GM12878 (cell line): ENCODE results near the gene PRKN. TPM values are rescaled to one million over a fixed set of nuclear protein-coding genes. Genes with fewer than 3 reads are reported as not detected.

Experiments used
- ATAC-seq: fragments of 200-7000 bp; cut with Tn5 transposase; 3 replicates; pipeline ENCODE4 v1.9.1; 2020; ENCODE audit warnings: mild to moderate bottlenecking, moderate library complexity
- BruUV-seq: library from RNA; stranded (reverse); fragments of 400-500 nt; replicated peaks from 2 replicates; lab custom pipeline; 2021; lab: Mats Ljungman, UMichigan
- CTCF ChIA-PET: fragments of 300-600 bp; sonication (Branson Sonifier 250); formaldehyde crosslinking; extraction: SDS; loops from one replicate; lab custom pipeline; 2021; ENCODE audit warnings: inconsistent platforms; lab: Yijun Ruan, JAX
- POLR2A ChIA-PET: fragments of 350-600 bp; formaldehyde crosslinking; extraction: SDS; loops from one replicate; lab custom pipeline; 2021; ENCODE audit warnings: inconsistent platforms; lab: Charles Lee
- RAD21 ChIA-PET: fragments of 300-600 bp; sonication (Branson Sonifier 250); formaldehyde crosslinking; loops from one replicate; lab custom pipeline; 2023; ENCODE audit warnings: antibody characterized with exemption; ENCODE audit not compliant: unreplicated experiment; lab: Charles Lee
- SMC1A ChIA-PET: fragments of 300-600 bp; sonication (Branson Sonifier 250); formaldehyde crosslinking; loops from one replicate; lab custom pipeline; 2023; ENCODE audit not compliant: unreplicated experiment, uncharacterized antibody; lab: Charles Lee
- DNase-seq: peaks from one replicate; pipeline ENCODE4 v3.0.0-alpha.2; 2011; ENCODE audit warnings: low read depth, low spot score
- FAIRE-seq: peaks from 3 replicates; lab custom pipeline; 2011; peaks lifted over from hg19 to GRCh38; lab: Jason Lieb, UNC
- H2AFZ ChIP-seq: 2 replicates; pipeline ENCODE4 v1.6.0; 2011; ENCODE audit warnings: low read depth, low read length, control low read depth; ENCODE audit not compliant: control insufficient read depth
- H3K27ac ChIP-seq: 2 replicates; pipeline ENCODE4 v1.5.1; 2011; ENCODE audit warnings: control low read depth; ENCODE audit not compliant: control insufficient read depth, insufficient read depth
- H3K27me3 ChIP-seq, 2 experiments: replicated peaks in 1 of 2; 2 replicates each; pipeline versions ENCODE4 v1.6.0 to v1.6.1; 2011; ENCODE audit warnings: low read length in 1 of 2; ENCODE audit not compliant: control insufficient read depth in 2 of 2, insufficient read depth in 2 of 2
- H3K36me3 ChIP-seq, 2 experiments: 2 replicates each; pipeline ENCODE4 v1.5.1; 2011; ENCODE audit warnings: low read length in 1 of 2; ENCODE audit not compliant: control insufficient read depth in 2 of 2, insufficient read depth in 2 of 2
- H3K4me1 ChIP-seq: 2 replicates; pipeline ENCODE4 v1.6.1; 2011; ENCODE audit warnings: mild to moderate bottlenecking, low read length, moderate library complexity, mixed read lengths; ENCODE audit not compliant: control insufficient read depth, insufficient read depth
- H3K4me2 ChIP-seq: 2 replicates; pipeline ENCODE4 v1.6.0; 2011; ENCODE audit warnings: control low read depth; ENCODE audit not compliant: control insufficient read depth, insufficient read depth
- H3K4me3 ChIP-seq: fragments of 200-600 bp; sonication (generic); 2 replicates; pipeline ENCODE4 v1.5.1; 2016
- H3K79me2 ChIP-seq: 2 replicates; pipeline ENCODE4 v1.6.0; 2011; ENCODE audit warnings: low read length; ENCODE audit not compliant: control insufficient read depth, insufficient read depth
- H3K9ac ChIP-seq: 2 replicates; pipeline ENCODE4 v1.8.0; 2011; ENCODE audit warnings: low read length, control low read depth, mixed read lengths; ENCODE audit not compliant: control insufficient read depth, insufficient read depth
- H3K9me3 ChIP-seq: replicated peaks from 3 replicates; pipeline ENCODE4 v1.5.1; 2011; ENCODE audit warnings: mild to moderate bottlenecking, low read length; ENCODE audit not compliant: control insufficient read depth, insufficient read depth
- H4K20me1 ChIP-seq: 2 replicates; pipeline ENCODE4 v1.6.0; 2011; ENCODE audit not compliant: control insufficient read depth, insufficient read depth
- MEF2A ChIP-seq: IDR thresholded peaks from 2 replicates; pipeline ENCODE4 v1.6.1; 2011; ENCODE audit warnings: low read depth, mild to moderate bottlenecking, low read length, moderate library complexity; ENCODE audit not compliant: insufficient read depth
- MXI1 ChIP-seq: fragments of 150-350 bp; IDR thresholded peaks from 2 replicates; pipeline ENCODE4 v1.6.1; 2011; ENCODE audit warnings: low read depth, mild to moderate bottlenecking, inconsistent platforms, low read length, improper control_type of control experiment
- SRF ChIP-seq, 2 experiments: IDR thresholded peaks; 2 replicates each; pipeline ENCODE4 v1.6.1; 2011; ENCODE audit warnings: low read depth in 2 of 2, low read length in 2 of 2, mild to moderate bottlenecking in 1 of 2, moderate library complexity in 1 of 2
- TCF12 ChIP-seq: IDR thresholded peaks from 2 replicates; pipeline ENCODE4 v1.6.1; 2011; ENCODE audit warnings: low read depth, mild to moderate bottlenecking, low read length
- ZNF687 ChIP-seq: fragments of 450-650 bp; IDR thresholded peaks from 2 replicates; pipeline ENCODE4 v1.6.1; 2017; ENCODE audit warnings: mild to moderate bottlenecking, moderate library complexity
- WGBS: methylation state at CpG from one replicate; pipeline ENCODE4 v1.1.6; 2016; ENCODE audit warnings: low lambda C conversion rate; ENCODE audit not compliant: insufficient replicate concordance, insufficient coverage; ENCODE audit errors: missing lambda C conversion rate; 5-methylcytosine and 5-hydroxymethylcytosine counted together
- in situ Hi-C: fragments of 300-500 bp; cut with MboI; formaldehyde crosslinking; loops from 9 replicates; pipeline ENCODE4 v1.14.3; 2018; ENCODE audit warnings: mixed read lengths
- intact Hi-C: fragments of 100-400 bp; cut with micrococcal nuclease; formaldehyde crosslinking; loops from one replicate; pipeline ENCODE4 v1.14.2; 2022; ENCODE audit not compliant: unreplicated experiment
- polyA plus RNA-seq, 11 experiments: library from polyadenylated mRNA; depleted of rRNA in 4 of 11; unstranded in 6 of 11; stranded (reverse) in 5 of 11; fragments of >200 nt; fragmentation: Nextera tagmentation in 4 of 11; fragmentation: Illumina TruSeq in 1 of 11; extraction: Ambion mirVana in 4 of 11; extraction: Trizol in 1 of 11; gene quantifications; 1 replicate in 1 of 11; 2 replicates in 10 of 11; pipeline versions ENCODE4 v1.2.1 to v1.2.3, GENCODE V29; 2011 to 2016; ENCODE audit warnings: inconsistent platforms in 2 of 11, missing spikeins in 2 of 11, low read depth in 1 of 11
- total RNA-seq, 4 experiments: library from RNA; depleted of rRNA in 3 of 4; stranded (reverse); fragments of >200 nt in 3 of 4; fragmentation: Illumina TruSeq in 1 of 4; extraction: Trizol in 1 of 4; gene quantifications; 2 replicates each; pipeline versions ENCODE4 v1.2.1 to v1.2.3, GENCODE V29; 2013 to 2021

The PRKN gene
- total and polyA plus RNA-seq, 10 of the 15 experiments (the other 5 are each of a cell fraction or from before 2014, with no cell fraction given), result 0.06 to 0.09 TPM; not detected in 8

GRCh38 chr6:161455848-161456247, 1271.7 kb downstream of the PRKN start:
- POLR2A ChIA-PET, result interaction anchor here (0.7 kb wide), 1 partner anchor 108 kb away, joined by 9 read pairs; no protein-coding TSS in a partner anchor

More at GRCh38 chr6:161455848-161456247, 1271.7 kb downstream of the PRKN start:
- BruUV-seq, result no TSS peak
- no peak for FAIRE-seq
- Histone ChIP-seq H3K36me3 (no peaks in the 10 kb centered on the region), H3K4me3 (no peak overlapping the region), H2AFZ (no peak overlapping the region), H3K9me3 (no peaks in the 10 kb centered on the region), H3K27me3 (no peaks in the 10 kb centered on the region), H4K20me1 (no peaks in the 10 kb centered on the region), H3K79me2 (no peaks in the 10 kb centered on the region), H3K4me2 (no peak overlapping the region), H3K27ac (no peak overlapping the region), H3K4me1 (no peaks in the 10 kb centered on the region), H3K9ac (no peak overlapping the region)
- WGBS, result 9% methylated on average over 4 of the region's 5 CpGs
- in situ Hi-C loops (no loop called here), intact Hi-C loops (no loop called here)
- no peak for DNase-seq
- no peak for TF ChIP-seq MEF2A
- no peak for TF ChIP-seq TCF12
- no peak for TF ChIP-seq ZNF687
- no peak for TF ChIP-seq MXI1
- no peak for TF ChIP-seq SRF (IDR thresholded peaks at IDR 0.05; ENCODE audit: low read depth in 2 of 2, low read length in 2 of 2)
- CTCF ChIA-PET, result no interaction called here
- SMC1A ChIA-PET, result no interaction called here
- RAD21 ChIA-PET, result no interaction called here
- ATAC-seq, result no peak
